Kidney tubule cell (primary cell): ENCODE measurements around the gene COL24A1.
"Not testable (repeated sequence)": the region's sequence is repeated elsewhere in the genome, so short reads cannot be mapped to it uniquely, and the experiment has no call there.

Experiments used
- DNase-seq: peaks from one replicate; pipeline ENCODE4 v3.0.0-alpha.2; 2018; ENCODE audit warnings: low spot score

Gene COL24A1

DNA sequence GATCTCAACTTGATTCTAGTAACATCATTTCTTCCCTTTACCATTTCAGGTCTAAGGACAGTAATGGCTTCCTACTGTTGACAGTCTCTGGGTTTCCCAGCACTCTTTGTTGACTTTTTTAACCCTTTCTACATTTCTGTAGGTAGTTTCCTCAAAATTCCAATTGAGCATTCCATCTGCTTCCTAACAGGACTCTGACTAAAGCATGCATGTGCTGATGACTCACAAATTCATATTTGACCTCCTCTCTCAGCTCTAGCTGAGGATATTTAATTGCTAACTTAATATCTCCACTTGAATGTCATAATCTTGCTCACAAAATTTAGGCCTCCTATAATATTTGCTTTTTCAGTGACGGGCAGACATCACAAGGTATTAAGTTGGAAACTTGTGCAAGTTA lies 355.1 kb downstream of the COL24A1 start:
- peak; percentile 62 for DNase-seq

DNA sequence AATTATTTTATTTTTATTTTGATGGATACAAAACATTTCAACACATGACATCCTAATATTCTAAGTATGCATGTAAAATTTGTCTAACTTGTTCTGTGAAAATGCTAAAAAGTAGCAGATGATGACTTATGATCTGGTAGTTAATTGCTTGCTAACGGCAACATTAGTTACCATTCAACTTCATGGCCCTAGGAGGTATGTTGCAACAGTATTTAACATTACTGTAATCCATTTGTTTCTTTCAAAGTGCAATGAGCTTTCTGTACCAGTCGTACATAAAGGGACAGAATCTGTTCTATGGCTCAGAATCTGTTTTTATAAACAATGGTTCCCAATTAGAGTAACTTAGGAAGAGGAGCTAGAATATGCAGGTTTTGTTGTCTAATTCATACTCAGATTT lies 356.8 kb downstream of the COL24A1 start:
- no peak for DNase-seq

DNA sequence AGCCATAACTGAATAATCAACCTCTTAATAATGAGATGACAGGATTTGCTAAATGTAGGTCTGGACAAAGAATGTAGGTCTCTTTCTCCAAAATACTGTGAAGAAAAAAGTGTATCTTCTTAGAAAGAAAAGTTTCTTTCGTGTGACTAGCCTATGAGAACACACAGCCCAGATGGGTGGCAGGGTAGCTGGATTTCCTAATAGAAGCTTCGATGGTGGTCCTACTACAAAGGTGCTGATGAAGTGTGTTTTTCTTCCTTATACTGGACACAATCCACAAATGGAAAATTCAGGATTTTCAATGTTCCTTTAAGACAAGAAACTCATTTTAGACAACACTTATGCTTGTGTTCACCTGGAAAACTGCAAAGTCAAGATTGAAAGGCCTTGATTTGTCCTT lies 358.2 kb downstream of the COL24A1 start:
- no peak for DNase-seq

DNA sequence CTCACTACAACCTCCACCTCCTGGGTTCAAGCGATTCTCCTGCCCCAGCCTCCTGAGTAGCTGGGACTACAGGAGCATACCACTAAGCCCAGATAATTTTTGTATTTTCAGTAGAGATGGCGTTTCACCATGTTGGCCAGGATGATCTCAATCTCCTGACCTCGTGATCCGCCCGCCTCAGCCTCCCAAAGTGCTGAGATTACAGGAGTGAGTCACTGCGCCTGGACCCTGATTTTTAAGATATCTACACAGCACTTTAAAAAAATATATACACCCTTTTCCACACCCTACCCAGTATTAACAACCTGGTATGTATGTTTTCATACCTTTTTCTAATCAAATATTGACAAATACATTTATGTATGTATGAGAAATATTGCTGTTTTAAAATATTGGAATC lies 379.6 kb downstream of the COL24A1 start:
- not testable (repeated sequence) for DNase-seq

DNA sequence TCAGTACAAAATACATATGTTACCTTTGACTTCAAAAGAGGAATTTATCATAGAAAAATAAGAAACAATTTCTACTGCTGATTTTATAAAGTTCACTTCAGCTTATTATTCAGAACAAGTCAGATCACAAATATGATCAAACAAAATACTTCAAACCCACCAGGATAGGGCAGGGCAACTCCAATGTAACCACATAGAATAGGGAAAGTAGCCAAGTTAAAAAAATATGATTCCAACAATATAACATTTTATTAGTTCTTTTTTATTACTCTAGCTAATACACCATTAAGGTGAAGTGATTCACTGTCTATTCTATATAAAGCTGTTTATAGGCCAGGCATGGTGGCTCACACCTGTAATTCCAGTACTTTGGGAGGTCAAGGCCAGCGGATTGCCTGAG lies 393.8 kb downstream of the COL24A1 start:
- DNase-seq = no peak

DNA sequence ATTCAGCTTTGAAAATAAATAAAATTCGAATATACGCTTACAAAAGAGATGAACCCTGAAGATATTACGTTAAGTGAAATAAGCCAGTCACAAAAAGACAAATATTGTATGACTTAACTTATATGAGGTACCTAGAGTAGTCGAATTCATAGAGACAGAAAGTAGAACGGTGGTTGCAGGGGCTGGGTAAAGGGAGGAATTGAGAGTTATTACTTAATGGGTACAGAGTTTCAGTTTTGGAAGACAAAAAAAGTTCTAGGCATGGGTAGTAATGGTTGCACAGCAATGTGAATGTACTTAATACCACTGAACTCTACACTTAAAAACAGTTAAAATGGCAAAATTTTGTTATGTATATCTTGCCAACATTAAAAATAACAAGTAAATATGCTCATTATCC lies 399.7 kb downstream of the COL24A1 start:
- DNase-seq = no peak

DNA sequence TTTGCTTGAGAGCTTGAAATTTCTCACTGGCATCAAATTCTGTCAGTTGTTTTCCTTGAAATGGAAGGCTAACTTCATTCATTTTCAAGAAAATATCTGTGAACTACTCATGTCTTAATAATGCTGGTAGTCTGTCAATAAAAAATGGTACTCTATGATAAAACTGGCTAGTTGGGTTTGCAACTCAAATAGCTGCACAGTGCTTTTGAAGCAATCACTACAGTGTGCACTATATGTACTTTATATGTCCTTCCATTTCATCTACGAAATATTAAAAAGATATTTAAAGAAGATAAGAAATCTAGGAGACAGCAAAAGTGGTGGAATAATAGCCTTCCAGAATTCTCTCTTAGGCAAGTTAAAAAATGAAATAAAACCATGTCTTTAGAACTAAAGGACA lies 408.5 kb downstream of the COL24A1 start:
- no peak for DNase-seq

DNA sequence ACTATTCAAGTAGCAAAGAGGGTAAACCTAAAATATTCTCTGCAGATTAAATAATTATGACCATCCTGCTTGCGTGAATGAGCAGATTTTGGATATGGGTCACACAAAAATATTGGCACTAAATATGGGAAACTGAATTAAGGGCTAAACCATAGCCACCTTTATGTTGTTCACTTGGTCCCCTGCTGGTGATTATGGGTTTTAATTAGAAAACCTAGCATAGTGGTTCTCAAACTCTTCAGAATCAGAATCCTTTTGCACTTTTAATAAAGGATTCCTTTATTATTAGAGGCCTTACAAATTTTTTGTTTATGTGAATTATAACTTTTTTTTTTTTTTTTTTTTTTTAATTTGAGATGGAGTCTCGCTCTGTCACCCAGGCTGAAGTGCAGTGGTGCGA lies 409.8 kb downstream of the COL24A1 start:
- DNase-seq = no peak

DNA sequence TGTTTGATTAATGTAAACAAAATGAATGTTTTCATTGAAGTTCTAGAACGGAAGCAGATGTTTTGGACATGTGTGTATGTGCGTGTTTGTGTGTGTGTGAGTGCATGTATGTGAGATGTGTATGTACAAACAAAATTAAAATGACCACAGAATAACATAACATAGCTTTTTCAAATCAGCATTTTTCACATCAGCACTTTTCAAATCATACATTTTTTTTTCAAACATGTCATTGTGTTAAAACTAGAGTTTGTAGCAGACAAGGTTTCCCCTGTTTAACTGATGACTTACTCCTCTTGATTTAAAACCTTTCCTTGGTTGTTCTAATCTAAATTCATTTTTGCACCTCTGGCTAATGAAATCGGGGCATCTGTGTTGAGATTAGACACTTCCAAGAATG lies 412.8 kb downstream of the COL24A1 start:
- no peak for DNase-seq

DNA sequence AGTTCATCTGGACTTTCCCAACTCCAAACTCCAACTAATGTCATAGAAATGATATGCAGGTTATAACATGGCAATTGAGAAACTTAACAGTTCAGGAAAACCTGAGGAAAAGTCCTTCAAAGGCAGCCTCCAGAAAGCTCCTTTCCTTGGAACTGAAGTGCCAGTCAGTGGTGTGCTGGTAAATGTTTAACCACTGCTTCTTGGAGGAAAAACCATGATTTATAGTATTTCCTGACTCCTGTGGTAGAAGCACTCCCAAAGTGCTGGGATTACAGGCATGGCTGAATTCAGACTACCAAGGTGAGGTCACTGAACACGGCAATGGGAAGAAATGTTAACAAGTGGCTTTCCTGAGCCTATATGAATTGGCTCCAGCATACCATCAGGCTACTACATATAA lies 421.6 kb downstream of the COL24A1 start:
- DNase-seq = peak; percentile 91

DNA sequence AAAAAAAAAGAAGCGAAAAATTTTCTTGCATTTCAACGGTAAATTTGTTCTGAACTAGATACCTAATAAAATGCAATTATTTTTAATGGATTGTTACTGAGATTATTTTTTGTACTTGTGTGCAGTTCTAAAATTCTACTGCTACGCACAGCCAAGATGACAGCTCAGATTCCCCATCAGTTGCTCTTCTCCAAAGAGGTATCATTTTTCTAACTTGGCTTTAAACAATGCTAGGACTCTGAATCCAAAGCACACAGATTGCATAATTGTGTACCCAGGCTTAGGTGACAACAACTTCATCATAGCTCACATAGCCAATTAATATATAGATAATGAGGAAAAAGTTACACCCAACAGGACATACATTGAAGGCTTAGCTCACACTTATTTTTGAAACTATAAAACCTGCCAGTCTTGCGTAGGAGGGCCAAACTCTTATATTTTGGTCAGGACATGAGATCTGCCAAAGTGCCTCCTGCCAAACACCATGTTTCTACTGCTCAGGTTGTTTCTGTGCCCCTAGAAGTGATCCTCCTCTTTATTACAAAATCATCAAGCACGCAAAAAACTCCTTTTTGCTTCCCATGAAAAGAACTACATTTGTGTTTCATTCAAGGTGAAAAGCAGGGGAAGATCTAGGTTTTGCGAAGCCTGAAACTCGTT lies 437.8 kb downstream of the COL24A1 start:
- no peak for DNase-seq

DNA sequence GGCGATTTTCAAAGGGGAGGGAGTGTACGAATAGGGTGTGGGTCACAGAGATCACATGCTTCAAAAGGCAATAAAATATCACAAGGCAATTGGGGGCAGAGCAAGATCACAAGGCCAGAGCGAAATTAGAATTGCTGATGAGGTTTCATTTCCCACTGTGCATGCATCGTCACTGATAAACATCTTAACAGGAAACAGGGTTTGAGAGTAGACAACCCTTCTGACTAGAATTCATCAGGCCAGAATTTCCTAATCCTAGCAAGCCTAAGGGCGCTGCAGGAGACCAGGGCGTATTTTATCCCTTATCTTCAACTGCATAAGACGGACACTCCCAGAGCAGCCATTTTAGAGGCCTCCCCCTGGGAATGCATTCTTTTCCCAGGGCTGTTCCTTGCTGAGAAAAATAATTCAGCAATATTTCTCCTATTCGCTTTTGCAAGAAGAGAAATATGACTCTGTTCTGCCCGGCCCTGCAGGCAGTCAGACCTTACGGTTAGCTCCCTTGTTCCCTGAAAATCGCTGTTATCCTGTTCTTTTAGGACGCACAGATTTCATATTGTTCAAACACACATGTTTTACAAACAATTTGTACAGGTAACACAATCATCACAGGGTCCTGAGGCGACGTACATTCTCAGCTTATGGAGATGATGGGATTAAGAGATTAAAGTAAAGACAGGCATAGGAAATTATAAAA lies 442.0 kb downstream of the COL24A1 start:
- DNase-seq = not testable (repeated sequence)

DNA sequence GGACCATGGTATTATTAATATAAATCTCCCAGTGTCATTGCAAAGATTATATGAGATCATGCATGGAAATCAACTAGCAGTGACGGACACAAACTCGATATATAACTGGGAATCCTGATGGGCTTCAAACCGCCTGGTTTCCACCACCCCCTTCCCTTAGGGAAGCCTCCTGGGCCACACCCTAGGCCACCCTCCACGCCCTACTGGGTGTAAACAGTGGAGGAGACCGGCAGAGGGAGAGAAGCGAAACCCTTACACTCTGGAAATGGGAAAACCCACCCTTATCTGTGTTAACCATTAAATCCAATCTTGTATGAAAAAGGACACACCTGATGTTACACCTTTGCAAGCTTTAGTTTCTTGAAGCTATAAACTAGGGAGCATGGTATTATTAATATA lies 447.7 kb downstream of the COL24A1 start:
- peak; percentile 34 for DNase-seq

DNA sequence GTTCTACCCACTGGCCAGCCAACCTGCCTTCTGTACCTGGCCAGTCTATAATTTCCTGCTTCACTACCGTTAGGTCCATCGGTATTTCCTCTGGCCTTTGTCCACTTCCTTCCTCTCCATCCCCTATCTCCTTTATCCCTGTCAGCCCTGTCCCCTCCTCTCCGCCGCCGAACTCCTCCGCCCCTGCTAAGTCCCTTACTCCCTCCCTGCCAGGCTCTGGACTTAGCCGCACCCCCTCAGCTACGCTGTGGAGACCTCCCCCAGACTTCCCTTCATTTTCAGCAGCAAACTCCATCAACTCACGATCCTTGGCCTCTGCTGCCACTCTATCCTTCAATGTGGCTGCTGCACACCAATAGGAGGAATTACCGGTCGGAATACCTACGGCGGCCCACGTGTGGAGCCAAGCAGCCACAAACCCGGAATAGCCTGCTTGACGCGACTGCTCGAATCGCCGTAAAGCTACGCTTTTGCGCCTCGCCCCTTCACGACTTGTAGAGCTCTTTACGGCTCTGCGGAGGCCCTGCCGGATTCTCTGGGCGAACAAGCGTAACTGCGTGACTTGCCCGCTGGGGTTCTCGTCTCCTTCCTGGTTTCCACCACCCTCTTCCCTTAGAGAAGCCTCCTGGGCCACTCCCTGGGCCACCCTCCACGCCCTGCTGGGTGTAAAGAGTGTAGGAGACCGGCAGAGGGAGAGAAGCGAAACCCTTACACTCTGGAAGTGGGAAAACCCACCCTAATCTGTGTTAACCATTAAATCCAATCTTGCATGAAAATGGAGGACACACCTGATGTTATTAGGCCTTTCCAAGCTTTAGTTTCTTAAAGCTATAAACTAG lies 448.4 kb downstream of the COL24A1 start, which contains the start of gene ZNHIT6:
ZNHIT6 (minus strand) TSS at position 444 of the 839 bp plus-strand sequence; CDS start at position 295, 149 bp downstream.
- peak; percentile 99 for DNase-seq

DNA sequence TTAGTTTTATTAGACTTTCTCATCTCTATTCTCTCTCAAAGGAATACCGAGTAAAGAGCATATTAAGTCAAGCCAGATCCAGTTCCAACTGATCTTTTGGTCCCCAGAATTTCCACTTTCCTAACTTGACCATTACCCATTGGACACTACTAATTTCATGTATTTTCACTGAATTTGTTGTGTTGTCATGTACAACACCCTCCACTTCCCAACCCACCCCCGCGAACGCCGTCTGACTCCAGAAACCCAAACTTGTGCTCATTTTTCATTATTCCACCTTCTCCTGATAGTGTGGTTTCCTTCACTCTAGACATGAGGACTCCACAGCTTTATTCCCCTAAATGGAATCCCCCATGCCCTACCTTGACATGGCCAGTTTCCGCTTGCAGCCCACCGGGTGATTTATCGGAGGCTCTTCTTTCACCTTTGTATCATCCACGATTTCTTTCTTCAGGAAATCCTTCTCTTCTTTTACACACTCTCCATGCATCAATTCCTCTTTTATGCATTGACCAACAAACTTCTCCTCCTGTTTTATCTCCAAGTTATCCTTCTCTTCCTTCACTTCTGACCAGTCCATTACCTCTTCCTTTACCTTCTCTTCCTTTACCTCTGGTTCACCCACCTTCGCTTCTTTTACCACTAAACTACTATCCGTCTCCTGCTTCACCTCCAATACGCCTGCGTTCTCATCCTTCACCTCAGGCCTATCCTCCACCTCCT lies 449.1 kb downstream of the COL24A1 start:
- DNase-seq = no peak

DNA sequence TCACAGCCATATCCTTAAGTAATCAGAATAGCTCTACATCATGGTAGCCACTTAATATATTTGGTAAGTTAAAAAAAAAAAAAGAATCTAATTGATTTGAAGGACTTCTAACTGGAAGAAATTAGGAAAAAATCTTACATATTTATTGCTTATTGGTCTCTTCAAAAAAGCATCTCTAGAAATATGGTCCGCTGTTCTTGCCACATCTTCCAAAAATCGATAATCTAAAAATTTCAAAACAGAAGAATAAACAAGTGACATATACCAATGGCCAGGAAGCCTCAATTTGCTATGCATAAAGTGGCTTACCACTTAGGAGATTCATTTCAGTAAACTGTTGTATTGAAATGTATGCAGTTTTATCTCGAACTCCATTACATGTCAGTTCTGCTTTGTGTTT lies 450.6 kb downstream of the COL24A1 start:
- no peak for DNase-seq

DNA sequence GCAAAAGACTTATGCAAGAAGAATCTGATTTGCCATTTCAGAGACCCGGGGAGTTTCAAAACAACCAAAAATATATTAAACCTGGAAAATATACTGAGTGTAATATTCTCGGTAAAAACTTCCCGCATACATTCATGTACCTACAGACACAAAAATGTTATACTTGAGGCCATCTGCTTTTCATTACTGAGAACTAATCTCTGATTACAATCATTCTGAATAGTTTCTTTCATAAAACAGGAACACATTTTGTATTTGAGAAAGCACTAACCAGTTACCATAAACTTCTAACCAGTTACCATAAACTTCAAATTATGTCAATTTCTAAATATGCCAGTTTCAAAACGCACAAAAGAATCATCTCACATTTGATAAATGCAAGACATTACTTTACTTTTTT lies 456.1 kb downstream of the COL24A1 start:
- no peak for DNase-seq

DNA sequence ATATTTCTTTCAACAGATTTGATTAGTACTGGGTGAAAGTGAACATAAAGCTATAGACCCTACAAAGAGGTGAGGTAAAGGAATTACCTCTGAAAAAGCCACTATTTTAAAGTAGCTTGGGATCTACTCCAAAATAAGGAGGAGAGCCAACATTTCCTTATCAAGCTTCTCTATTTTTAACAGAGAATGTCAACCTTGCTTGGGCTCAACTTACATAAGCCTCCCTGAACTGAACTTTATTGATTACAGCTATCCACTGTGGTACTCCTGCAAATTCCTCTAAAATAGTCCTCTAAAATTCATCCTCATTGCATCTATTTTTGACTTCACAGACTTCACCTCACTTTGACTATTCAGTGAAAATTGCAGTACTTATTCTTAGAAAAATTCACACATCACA lies 458.7 kb downstream of the COL24A1 start:
- DNase-seq = no peak

DNA sequence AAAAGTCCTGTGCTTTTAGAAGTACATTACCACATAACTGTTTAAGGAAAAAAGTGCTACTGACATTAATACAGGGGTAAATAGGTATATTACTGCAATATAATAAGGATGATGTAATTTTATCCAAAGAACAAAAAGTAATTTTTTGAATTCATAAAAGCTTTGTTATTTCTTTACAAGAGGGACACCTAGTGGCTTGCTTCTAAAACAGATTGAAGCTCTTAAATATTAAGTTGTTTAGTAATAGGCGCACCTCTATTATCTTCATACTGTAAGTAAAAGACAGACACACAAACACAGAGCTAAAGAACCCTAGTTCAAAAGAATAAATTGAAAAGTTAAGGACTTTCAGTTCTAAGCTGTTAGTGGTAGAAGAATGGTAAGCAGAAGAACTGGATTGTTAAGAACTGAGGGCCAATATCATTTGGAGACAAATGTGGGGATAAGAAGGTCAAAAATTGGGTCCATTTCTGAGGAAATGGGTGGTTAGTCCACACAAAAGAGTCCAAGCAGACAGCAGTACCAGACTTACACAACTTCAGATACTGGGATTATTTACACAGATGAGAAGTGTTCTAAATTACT lies 463.8 kb downstream of the COL24A1 start:
- peak; percentile 59 for DNase-seq

DNA sequence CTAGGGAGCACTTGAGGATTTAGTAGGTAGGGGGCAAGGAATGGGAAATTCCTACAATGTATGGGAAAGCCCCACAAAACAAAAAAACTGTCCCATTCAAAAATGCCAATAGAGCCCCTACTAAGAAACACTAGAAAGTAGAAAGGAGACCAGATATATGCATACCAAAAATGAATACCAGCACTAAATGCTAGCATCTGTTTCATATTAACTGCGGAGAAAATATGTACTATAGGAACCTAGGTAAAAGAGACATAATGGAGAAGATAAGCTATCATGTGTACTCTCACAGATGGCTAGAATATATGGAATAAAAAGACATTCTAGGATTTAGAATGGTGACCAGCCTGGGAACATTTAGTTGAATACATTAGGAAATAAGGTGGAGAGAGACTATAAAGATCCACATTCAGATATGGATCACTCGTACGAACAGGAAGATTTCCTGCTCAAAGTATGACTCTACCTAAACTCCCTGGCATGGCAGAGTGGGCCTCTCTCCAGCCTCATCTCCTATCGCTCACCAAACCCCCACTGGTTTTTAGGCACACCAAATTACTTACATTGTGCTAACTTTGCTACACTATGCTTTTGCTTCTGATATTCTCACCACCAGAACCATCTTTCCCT lies 466.7 kb downstream of the COL24A1 start:
- DNase-seq = no peak

DNA sequence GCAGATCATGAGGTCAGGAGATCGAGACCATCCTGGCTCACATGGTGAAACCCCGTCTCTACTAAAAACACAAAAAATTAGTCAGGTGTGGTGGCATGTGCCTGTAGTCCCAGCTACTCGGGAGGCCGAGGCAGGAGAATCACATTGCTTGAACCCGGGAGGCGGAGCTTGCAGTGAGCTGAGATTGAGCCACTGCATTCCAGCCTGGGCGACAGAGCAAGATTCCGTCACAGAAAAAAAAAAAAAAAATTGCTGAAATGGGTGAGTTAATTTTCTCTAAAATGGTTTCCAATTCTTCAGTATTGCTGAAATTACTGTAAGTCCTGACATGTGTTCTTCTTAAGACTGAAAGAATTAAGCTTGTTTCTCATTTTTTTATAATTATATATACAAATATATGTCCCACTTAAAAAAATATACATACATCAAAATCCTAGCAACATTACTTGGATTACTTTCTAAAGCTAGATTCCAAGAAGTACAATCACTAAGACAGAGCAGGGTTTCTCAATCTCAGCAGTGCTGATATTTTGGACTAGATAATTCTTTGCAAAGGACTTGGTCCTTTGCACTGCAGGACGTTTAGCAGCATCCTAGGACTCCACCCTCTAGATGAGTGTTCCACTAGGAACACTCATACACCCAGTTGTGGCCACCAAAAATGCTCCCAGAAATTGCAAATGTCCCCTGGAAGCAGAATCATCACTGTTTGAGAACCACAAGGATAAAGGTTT lies 473.1 kb downstream of the COL24A1 start:
- no peak for DNase-seq
